ENCODE data around the gene PAQR8. TPM values are rescaled to one million over a fixed set of nuclear protein-coding genes. Genes with fewer than 3 reads are reported as not detected.

Gene PAQR8
- total RNA-seq, 1 donor from 2014 or later, result 4.4 TPM

- no peak for TF ChIP-seq CTCF (IDR thresholded peaks at IDR 0.05; ENCODE audit: insufficient read depth, low read length, poor library complexity, severe bottlenecking)
- Histone ChIP-seq H3K36me3 (ENCODE audit: control insufficient read depth, insufficient read depth, low read length) (no peaks in the 10 kb centered on the region), H3K4me3 (ENCODE audit: low read depth, low read length) (no peak overlapping the region), H3K27me3 (ENCODE audit: control insufficient read depth, insufficient read depth, low read length) (no peaks in the 10 kb centered on the region)
- DNase-seq (ENCODE audit: low read depth), result no peak
These were observed 31.5 kb upstream of the PAQR8 start for GRCh38 chr6:52330470-52330869.

DNA sequence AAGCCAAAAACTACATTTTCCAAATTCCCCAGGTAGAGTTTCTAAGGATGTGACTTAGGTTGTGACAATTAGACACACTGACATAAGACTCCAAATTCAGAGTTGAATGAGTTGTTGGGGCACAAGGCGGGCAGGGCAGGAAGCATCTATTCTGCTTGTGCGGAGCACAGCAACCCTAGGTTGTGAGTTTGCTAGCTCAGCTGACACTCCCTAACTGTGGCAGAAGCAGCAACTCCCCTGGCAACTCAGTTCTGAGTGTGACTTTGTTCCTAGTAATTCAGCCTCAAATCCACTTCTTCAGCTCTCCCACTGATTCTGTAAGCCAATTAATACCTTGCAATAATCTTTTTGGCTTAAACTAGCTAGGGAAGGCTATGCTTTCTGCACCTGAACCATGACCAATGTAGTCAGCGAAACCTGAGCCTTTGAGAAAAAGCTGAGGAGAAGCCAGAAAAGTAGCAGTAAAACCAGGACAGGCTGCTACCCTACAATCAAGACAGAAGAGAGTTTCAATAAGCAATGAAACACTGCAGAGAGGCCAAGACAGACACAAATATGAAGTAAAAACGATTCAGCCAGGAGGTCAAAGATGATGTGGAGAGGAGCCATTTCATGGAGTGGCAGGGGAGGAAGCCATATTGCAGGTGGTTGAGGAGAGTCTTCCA is 30.0 kb upstream of the PAQR8 start:
- Histone ChIP-seq H3K36me3 (ENCODE audit: control insufficient read depth, insufficient read depth, low read length) (no peaks in the 10 kb centered on the region), H3K27me3 (ENCODE audit: control insufficient read depth, insufficient read depth, low read length) (no peaks in the 10 kb centered on the region), H3K4me3 (ENCODE audit: low read depth, low read length) (no peak overlapping the region)
- TF ChIP-seq CTCF (IDR thresholded peaks at IDR 0.05; ENCODE audit: insufficient read depth, low read length, poor library complexity, severe bottlenecking), result no peak
- no peak for DNase-seq (ENCODE audit: low read depth)

DNA sequence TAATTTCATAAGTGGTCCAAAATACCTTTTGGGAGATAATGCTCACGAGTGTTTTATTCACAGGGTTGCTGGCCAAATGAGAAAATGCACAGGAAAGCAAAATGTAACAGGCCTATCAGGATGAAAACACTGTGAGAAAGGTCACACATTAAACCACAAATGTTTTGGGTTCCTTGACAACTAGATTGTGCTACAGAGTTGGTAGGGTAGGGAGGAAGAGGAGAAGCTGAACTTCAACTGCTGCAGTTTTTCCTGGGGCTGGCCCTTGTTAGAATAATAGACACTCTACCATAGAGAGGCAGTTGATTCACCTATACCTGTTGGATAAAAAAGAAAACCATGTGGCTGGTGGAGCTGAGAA is 28.1 kb upstream of the PAQR8 start:
- DNase-seq (ENCODE audit: low read depth), result no peak
- Histone ChIP-seq H3K36me3 (ENCODE audit: control insufficient read depth, insufficient read depth, low read length) (no peaks in the 10 kb centered on the region), H3K27me3 (ENCODE audit: control insufficient read depth, insufficient read depth, low read length) (no peaks in the 10 kb centered on the region), H3K4me3 (ENCODE audit: low read depth, low read length) (no peak overlapping the region)
- TF ChIP-seq CTCF (IDR thresholded peaks at IDR 0.05; ENCODE audit: insufficient read depth, low read length, poor library complexity, severe bottlenecking), result no peak

- Histone ChIP-seq H3K27me3 (ENCODE audit: control insufficient read depth, insufficient read depth, low read length) (no peaks in the 10 kb centered on the region), H3K4me3 (ENCODE audit: low read depth, low read length) (no peak overlapping the region), H3K36me3 (ENCODE audit: control insufficient read depth, insufficient read depth, low read length) (no peaks in the 10 kb centered on the region)
- no peak for DNase-seq (ENCODE audit: low read depth)
- no peak for TF ChIP-seq CTCF (IDR thresholded peaks at IDR 0.05; ENCODE audit: insufficient read depth, low read length, poor library complexity, severe bottlenecking)
These were observed 26.4 kb upstream of the PAQR8 start for GRCh38 chr6:52335576-52335975.

- H3K4me3 ChIP-seq (ENCODE audit: low read depth, low read length), result no peak overlapping the region
- no peaks in the 10 kb centered on the region for H3K27me3 ChIP-seq (ENCODE audit: control insufficient read depth, insufficient read depth, low read length)
- no peak for DNase-seq (ENCODE audit: low read depth)
- H3K36me3 ChIP-seq (ENCODE audit: control insufficient read depth, insufficient read depth, low read length), result no peaks in the 10 kb centered on the region
- no peak for TF ChIP-seq CTCF (IDR thresholded peaks at IDR 0.05; ENCODE audit: insufficient read depth, low read length, poor library complexity, severe bottlenecking)
These were observed 24.9 kb upstream of the PAQR8 start for GRCh38 chr6:52336919-52337561.
